ENCODE measurements around the gene TMEM198. TPM values are rescaled to one million over a fixed set of nuclear protein-coding genes. Genes with fewer than 3 reads are reported as not detected.
A peak's percentile ranks its signal among the peaks of the same experiment; 100 is the strongest.

The TMEM198 gene
- total and polyA plus RNA-seq, 9 of the 15 experiments (the other 6 are each of a cell fraction or from before 2014, with no cell fraction given) = 0.03 to 3.8 (median 1.0) TPM

DNA sequence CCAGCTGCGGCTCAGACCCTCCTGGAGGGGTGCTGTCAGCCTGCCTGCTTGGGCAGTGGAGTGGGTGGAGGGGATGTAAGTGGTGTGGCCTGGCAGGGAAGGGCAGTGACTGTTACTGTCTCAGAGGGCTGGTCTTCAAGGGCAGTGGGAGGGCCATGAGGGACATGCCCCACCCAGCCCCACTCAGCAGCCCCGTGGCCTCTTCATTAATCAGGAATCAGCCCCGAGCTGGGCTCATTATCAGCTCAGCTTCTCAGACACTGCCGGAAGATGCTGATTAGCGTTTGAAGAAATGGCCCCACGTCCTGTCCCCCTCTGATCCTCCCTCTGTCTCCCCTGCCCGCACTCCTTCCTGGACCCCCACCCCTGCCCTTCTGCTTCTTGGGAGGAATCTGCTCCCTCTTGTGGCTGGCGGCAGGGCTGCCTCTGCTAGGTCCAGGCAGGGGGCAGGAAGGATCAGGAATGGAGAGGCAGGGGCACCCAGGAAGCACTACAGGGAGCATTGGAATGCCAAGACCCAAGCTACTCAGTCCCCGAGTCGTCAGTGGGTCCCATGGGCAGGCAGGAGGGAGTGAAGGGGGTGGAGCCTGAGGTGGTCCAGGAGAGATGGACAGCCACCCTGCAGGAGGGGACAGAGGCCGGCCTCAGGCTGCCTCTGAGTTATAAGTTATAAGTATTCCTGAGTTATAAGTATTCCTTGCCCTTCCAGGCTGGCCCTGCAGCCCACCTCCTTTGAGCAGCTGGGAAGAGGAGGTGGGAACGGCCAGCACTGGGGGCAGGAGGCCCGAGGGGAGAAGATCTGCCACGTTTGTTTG lies 22.6 kb upstream of the TMEM198 start (continued):
- TF ChIP-seq, protein P1, sequence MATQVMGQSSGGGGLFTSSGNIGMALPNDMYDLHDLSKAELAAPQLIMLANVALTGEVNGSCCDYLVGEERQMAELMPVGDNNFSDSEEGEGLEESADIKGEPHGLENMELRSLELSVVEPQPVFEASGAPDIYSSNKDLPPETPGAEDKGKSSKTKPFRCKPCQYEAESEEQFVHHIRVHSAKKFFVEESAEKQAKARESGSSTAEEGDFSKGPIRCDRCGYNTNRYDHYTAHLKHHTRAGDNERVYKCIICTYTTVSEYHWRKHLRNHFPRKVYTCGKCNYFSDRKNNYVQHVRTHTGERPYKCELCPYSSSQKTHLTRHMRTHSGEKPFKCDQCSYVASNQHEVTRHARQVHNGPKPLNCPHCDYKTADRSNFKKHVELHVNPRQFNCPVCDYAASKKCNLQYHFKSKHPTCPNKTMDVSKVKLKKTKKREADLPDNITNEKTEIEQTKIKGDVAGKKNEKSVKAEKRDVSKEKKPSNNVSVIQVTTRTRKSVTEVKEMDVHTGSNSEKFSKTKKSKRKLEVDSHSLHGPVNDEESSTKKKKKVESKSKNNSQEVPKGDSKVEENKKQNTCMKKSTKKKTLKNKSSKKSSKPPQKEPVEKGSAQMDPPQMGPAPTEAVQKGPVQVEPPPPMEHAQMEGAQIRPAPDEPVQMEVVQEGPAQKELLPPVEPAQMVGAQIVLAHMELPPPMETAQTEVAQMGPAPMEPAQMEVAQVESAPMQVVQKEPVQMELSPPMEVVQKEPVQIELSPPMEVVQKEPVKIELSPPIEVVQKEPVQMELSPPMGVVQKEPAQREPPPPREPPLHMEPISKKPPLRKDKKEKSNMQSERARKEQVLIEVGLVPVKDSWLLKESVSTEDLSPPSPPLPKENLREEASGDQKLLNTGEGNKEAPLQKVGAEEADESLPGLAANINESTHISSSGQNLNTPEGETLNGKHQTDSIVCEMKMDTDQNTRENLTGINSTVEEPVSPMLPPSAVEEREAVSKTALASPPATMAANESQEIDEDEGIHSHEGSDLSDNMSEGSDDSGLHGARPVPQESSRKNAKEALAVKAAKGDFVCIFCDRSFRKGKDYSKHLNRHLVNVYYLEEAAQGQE (IDR thresholded peaks at IDR 0.05; ENCODE audit: borderline replicate concordance) = peak; percentile 69
- TF ChIP-seq, protein P1 (CRISPR knock-in tag; IDR thresholded peaks at IDR 0.05; ENCODE audit: low read depth) = no peak
- TF ChIP-seq ZNF347 (CRISPR knock-in tag; IDR thresholded peaks at IDR 0.05; ENCODE audit: low read depth) = no peak
- TF ChIP-seq, protein P2, sequence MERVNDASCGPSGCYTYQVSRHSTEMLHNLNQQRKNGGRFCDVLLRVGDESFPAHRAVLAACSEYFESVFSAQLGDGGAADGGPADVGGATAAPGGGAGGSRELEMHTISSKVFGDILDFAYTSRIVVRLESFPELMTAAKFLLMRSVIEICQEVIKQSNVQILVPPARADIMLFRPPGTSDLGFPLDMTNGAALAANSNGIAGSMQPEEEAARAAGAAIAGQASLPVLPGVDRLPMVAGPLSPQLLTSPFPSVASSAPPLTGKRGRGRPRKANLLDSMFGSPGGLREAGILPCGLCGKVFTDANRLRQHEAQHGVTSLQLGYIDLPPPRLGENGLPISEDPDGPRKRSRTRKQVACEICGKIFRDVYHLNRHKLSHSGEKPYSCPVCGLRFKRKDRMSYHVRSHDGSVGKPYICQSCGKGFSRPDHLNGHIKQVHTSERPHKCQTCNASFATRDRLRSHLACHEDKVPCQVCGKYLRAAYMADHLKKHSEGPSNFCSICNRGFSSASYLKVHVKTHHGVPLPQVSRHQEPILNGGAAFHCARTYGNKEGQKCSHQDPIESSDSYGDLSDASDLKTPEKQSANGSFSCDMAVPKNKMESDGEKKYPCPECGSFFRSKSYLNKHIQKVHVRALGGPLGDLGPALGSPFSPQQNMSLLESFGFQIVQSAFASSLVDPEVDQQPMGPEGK (CRISPR knock-in tag; IDR thresholded peaks at IDR 0.05; ENCODE audit: borderline replicate concordance) = no peak
- TF ChIP-seq, protein P3, sequence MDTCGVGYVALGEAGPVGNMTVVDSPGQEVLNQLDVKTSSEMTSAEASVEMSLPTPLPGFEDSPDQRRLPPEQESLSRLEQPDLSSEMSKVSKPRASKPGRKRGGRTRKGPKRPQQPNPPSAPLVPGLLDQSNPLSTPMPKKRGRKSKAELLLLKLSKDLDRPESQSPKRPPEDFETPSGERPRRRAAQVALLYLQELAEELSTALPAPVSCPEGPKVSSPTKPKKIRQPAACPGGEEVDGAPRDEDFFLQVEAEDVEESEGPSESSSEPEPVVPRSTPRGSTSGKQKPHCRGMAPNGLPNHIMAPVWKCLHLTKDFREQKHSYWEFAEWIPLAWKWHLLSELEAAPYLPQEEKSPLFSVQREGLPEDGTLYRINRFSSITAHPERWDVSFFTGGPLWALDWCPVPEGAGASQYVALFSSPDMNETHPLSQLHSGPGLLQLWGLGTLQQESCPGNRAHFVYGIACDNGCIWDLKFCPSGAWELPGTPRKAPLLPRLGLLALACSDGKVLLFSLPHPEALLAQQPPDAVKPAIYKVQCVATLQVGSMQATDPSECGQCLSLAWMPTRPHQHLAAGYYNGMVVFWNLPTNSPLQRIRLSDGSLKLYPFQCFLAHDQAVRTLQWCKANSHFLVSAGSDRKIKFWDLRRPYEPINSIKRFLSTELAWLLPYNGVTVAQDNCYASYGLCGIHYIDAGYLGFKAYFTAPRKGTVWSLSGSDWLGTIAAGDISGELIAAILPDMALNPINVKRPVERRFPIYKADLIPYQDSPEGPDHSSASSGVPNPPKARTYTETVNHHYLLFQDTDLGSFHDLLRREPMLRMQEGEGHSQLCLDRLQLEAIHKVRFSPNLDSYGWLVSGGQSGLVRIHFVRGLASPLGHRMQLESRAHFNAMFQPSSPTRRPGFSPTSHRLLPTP (IDR thresholded peaks at IDR 0.05; ENCODE audit: borderline replicate concordance, extremely low read depth, insufficient read length) = no peak
- no peak for TF ChIP-seq PHF20 (IDR thresholded peaks at IDR 0.05; ENCODE audit: partially characterized antibody)
- TF ChIP-seq ZNF785 (CRISPR knock-in tag; IDR thresholded peaks at IDR 0.05) = no peak
- peak; percentile 69 for TF ChIP-seq TAL1 (IDR thresholded peaks at IDR 0.05)
- no peak for TF ChIP-seq BCL6 (CRISPR knock-in tag; IDR thresholded peaks at IDR 0.05)
- TF ChIP-seq ZNF12 (CRISPR knock-in tag; IDR thresholded peaks at IDR 0.05) = no peak
- TF ChIP-seq, protein P4, sequence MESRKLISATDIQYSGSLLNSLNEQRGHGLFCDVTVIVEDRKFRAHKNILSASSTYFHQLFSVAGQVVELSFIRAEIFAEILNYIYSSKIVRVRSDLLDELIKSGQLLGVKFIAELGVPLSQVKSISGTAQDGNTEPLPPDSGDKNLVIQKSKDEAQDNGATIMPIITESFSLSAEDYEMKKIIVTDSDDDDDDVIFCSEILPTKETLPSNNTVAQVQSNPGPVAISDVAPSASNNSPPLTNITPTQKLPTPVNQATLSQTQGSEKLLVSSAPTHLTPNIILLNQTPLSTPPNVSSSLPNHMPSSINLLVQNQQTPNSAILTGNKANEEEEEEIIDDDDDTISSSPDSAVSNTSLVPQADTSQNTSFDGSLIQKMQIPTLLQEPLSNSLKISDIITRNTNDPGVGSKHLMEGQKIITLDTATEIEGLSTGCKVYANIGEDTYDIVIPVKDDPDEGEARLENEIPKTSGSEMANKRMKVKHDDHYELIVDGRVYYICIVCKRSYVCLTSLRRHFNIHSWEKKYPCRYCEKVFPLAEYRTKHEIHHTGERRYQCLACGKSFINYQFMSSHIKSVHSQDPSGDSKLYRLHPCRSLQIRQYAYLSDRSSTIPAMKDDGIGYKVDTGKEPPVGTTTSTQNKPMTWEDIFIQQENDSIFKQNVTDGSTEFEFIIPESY (CRISPR knock-in tag; IDR thresholded peaks at IDR 0.05) = no peak
- no peak for TF ChIP-seq NCOA2 (IDR thresholded peaks at IDR 0.05; ENCODE audit: partially characterized antibody in 2 of 2)

Data from K562 (cell line).